GM18868 (cell line): ENCODE measurements around the gene CLEC2D.
"Not testable (repeated sequence)": the region's sequence is repeated elsewhere in the genome, so short reads cannot be mapped to it uniquely, and the experiment has no call there.

Experiments used
- ATAC-seq: cut with Tn5 transposase; IDR thresholded peaks from one replicate; pipeline ENCODE4 v1.9.1; 2021; ENCODE audit warnings: mild to moderate bottlenecking, moderate library complexity; ENCODE audit not compliant: unreplicated experiment

The CLEC2D gene

DNA sequence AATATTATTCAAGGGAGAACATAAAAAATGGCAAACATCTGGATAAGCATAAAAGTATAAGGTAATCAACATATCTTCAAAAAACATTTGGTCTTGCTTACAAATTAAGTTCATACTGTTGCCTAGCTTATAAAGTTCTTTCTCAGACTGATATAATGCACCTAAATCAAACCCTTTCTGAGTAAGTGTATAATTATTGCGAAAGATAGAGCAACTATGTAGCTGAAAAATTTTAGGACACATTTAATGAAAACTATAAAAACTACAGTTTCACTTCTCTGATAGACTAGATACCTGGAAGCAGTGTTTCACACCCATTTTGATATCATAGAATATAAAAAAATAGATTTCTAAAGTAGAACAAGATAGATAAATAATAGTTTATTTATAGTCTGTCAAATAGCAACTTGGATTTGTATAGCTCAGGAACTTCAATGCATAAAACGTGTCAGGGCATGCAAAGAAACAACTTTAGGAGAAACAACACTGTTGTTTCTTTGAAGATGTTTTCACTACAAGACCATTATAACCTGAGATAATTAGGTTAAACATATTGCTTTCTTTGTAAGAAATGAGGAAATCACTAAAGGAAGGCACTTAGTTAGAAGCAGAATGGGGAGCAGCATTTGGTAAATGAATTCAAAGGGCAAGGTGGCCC is 55.8 kb downstream of the CLEC2D start:
- ATAC-seq, result no peak

- no peak for ATAC-seq
These were observed 58.3 kb downstream of the CLEC2D start for GRCh38 chr12:9727813-9728212.

DNA sequence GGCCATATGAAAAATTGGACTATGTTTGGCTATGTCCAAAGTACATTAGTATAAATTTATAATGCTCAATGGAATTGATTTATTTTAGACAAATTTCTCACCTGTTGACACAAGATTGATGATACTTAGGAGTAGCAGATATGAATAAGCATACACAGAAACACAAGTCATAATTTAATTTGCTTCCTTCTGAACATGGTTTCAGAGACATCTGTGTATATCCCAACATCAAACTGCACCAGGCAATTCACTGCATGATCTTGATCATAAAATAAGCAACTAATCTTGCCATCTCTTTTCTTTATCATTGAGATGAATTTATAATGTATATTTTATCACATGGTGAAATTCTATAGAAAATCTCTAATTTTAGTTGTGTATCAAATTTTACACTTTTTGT is 59.6 kb downstream of the CLEC2D start:
- ATAC-seq, result no peak

- no peak for ATAC-seq
These were observed 60.5 kb downstream of the CLEC2D start for GRCh38 chr12:9730011-9730410.

DNA sequence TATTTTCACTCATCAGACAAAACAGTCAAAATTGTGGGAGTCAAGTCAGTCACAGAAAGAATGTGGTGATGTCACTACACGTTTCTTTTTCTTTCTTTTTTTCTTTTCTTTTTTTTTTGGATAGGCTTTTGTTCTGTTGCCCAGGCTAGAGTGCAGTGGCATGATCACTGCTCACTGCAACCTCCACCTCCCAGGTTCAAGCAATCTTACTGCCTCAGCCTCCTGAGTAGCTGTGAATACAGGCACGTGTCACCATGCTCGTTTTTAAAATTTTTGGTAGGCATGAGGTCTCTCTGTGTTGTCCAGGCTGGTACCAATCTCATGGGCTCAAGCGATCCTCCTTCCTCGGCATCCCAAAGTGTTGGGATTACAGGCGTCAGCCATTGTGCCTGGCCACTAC is 61.1 kb downstream of the CLEC2D start:
- no peak for ATAC-seq

DNA sequence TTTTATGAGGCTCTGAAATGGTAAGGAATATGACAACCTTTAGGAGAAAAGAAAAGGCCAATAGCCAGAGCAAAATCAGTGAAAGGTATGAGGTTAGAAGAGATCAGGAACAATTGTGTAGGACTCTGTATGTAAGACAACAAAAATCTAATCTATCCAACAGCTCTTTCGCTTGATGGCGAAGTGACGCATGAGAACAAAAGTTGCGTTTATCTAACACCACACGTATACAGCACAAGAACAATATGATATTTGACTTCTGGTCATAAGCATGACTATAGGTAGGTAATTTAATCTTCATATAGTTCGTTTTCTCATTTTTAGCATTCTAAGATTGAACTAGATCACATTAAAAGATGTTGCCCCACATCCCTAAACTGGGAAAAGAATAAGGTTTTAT is 61.9 kb downstream of the CLEC2D start:
- ATAC-seq, result no peak

- peak; percentile 54 for ATAC-seq
These were observed 62.3 kb downstream of the CLEC2D start for GRCh38 chr12:9731797-9732196.

DNA sequence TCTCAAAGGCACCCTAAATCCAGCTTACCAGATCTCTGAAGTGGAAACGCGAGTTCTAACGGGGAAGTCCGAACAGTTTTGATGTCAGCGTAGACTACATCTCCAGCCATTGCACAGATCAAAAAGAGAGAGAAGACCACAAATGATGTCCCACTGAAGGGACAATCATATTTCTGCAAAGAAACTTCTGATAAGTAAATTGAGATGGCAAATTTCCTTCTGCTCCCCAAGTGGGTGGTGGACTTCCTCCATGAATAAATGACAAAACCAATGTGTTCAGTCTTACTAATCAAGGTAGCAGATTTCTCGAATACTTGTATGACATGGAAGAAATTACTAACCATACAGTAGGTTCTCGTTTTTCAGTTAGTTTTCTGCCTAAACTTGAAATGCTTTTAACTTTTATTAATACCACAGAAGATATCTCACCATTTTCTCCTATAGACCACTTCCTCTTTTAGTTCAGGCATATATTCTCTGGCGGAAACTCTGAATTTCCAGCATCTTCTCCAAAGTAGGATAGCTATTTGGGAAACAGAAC is 63.5 kb downstream of the CLEC2D start, which contains the start of gene CLECL1:
TSS of gene CLECL1 (minus strand) at position 177 of the 541 bp plus-strand sequence.
- ATAC-seq, result peak; percentile 59

GRCh38 chr12:9735601-9736000 is 66.1 kb downstream of the CLEC2D start:
- ATAC-seq, result no peak

DNA sequence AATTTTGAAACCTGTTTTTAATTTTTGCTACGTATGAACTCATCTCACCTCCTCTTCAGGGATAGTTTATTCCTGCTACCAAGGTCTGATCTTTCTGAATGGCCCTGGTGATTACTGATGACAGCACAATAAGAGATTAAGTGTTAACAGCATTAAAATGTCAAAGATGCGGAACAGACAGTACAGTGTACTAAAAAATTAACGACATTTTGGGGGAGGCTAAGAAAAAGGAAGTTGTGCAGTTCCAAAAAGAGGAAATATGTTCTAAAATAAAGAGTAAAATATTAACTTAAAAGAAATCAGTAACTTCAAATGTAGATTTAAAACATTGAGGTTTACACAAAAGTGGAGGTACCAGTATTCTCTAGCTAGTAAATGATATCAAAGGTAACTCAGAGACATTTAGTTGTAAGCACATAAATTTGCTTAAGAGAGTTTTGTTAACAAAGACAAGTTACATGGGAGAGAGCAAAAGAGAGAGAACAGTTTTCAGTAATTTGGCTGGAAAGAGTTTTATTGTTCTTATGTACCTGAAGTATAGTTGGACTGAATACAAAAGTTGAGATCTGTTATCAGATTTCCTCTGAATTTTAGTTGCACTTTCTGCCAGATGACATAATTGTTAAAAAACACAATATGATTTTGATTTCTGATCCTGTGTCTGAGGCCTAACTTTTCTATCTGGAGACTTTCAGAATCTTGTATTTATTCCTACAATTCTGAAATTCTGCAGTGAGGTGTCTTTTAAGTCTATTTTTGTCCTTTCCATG is 67.6 kb downstream of the CLEC2D start:
- ATAC-seq, result no peak

DNA sequence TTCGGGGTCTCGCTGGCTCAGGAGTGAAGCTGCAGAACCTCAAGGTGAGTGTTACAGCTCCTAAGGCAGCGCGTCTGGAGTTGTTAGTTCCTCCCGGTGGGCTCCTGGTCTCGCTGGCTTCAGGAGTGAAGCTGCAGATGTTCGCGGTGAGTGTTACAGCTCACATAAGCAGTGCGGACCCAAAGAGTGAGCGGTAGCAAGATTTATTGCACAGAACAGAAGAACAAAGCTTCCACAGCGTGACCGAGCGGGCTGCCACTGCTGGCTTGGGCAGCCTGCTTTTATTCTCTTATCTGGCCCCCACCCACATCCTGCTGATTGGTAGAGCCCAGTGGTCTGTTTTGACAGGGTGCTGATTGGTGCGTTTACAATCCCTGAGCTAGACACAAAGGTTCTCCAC is 69.4 kb downstream of the CLEC2D start:
- not testable (repeated sequence) for ATAC-seq

DNA sequence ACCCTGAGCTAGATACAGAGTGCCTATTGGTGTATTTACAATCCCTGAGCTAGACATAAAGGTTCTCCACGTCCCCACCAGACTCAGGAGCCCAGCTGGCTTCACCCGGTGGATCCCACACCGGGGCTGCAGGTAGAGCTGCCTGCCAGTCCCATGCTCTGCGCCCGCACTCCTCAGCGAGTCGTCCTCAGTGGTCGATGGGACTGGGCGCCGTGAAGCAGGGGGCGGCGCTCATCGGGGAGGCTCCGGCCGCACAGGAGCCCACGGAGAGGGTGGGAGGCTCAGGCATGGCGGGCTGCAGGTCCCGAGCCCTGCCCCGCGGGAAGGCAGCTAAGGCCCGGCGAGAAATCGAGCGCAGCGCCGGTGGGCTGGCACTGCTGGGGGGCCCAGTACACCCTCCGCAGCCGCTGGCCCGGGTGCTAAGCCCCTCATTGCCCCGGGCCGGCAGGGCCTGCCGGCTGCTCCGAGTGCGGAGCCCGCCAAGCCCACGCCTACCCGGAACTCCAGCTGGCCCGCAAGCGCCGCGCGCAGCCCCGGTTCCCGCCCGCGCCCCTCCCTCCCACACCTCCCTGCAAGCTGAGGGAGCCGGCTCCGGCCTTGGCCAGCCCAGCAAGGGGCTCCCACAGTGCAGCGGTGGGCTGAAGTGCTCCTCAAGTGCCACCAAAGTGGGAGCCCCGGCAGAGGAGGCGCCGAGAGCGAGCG is 70.0 kb downstream of the CLEC2D start:
- ATAC-seq, result not testable (repeated sequence)

DNA sequence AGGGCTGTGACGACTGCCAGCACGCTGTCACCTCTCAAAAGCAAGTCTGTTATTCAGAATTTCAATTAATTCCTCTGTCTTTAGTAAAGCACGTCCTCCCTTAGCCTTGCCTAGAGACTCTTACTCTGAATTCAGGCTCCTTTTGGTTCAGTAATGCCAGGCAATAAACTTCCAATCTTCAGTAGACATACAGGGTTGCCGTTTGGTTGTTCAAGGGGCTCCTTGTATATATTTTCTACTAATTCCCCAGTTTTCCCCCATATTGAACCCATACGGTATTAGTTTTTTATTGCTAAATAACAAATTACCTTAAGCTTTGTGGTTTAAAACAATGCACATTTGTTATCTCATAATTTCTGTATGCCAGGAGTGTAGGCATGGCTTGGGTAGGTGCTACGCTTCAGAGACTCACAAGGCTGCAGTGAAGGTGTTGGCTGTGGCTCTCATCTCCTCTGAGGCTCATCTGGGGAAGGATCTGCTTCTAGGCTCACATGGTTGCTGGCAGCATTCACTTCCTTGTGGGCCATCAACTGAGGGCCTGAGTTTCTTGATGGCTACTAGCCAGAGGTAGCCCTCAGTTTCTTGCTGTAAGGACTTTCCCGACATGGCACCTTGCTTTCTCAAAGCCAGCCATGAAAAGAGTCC is 70.7 kb downstream of the CLEC2D start:
- ATAC-seq, result no peak

GRCh38 chr12:9741726-9742125 is 72.2 kb downstream of the CLEC2D start:
- peak; percentile 82 for ATAC-seq

DNA sequence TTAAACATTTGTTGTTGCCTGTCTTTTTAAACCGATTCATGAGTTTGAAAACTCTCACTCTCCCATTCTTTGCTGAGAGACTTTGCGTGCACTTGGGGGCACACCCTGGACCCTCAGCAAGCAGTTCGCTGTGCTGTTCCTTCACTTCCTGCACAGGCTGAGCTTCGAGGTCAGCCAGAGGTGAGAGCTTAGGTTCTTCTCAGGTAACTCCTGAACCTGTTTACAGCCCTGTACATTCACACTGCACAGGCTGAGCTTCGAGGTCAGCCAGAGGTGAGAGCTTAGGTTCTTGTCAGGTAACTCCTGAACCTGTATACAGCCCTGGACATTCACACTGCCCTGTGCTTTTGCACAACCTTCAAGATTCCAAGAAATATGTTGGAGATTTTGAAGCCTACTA is 73.1 kb downstream of the CLEC2D start:
- no peak for ATAC-seq

- no peak for ATAC-seq
These were observed 75.7 kb downstream of the CLEC2D start for GRCh38 chr12:9745199-9745598.
